Heart left ventricle (tissue), 16 donors: ENCODE measurements around the gene CDC26. TPM values are rescaled to one million over a fixed set of nuclear protein-coding genes. Genes with fewer than 3 reads are reported as not detected.
A peak's percentile ranks its signal among the peaks of the same experiment; 100 is the strongest.

ENCODE experiments used
- ATAC-seq, 4 donors: fragments of 200-7000 bp; cut with Tn5 transposase; one replicate each; pipeline ENCODE4 v1.9.1; 2020 to 2022; ENCODE audit warnings: moderate library complexity in 4 of 4, mild to moderate bottlenecking in 3 of 4, moderate number of reproducible peaks in 1 of 4
- DNase-seq, 5 donors: peaks; one replicate each; pipeline ENCODE4 v3.0.0-alpha.2; 2020
- H3K27ac ChIP-seq, 12 donors: fragments of 200-600 bp; sonication (generic) in 4 of 12; one replicate each; pipeline versions ENCODE4 v1.5.0 to v1.8.0; 2016 to 2022; ENCODE audit warnings: mild to moderate bottlenecking in 2 of 12
- H3K27me3 ChIP-seq, 9 donors: fragments of 200-600 bp; sonication (generic) in 2 of 9; one replicate each; pipeline versions ENCODE4 v1.5.1 to v1.8.0; 2016 to 2022; ENCODE audit warnings: mild to moderate bottlenecking in 3 of 9
- H3K36me3 ChIP-seq, 9 donors: fragments of 200-600 bp; sonication (generic) in 2 of 9; one replicate each; pipeline versions ENCODE4 v1.5.0 to v1.8.0; 2018 to 2022; ENCODE audit warnings: mild to moderate bottlenecking in 2 of 9
- H3K4me1 ChIP-seq, 12 donors: fragments of 200-600 bp; sonication (generic) in 4 of 12; one replicate each; pipeline versions ENCODE4 v1.5.0 to v1.8.0; 2016 to 2022; ENCODE audit warnings: mild to moderate bottlenecking in 3 of 12
- H3K4me3 ChIP-seq, 12 donors: fragments of 200-600 bp; sonication (generic) in 4 of 12; one replicate each; pipeline versions ENCODE4 v1.5.0 to v1.8.0; 2017 to 2022; ENCODE audit warnings: mild to moderate bottlenecking in 9 of 12, moderate library complexity in 4 of 12
- H3K9me3 ChIP-seq, 12 donors: fragments of 200-600 bp; sonication (generic) in 4 of 12; one replicate each; pipeline versions ENCODE4 v1.5.0 to v1.8.0; 2016 to 2022; ENCODE audit warnings: mild to moderate bottlenecking in 1 of 12
- POLR2A ChIP-seq, 2 donors: fragments of 450-650 bp; IDR thresholded peaks; one replicate each; pipeline ENCODE4 v1.6.1; 2017; ENCODE audit warnings: antibody characterized with exemption in 2 of 2, mild to moderate bottlenecking in 2 of 2, moderate library complexity in 2 of 2
- WGBS, 4 donors: extraction: QIAGEN DNeasy Blood & Tissue Kit in 2 of 4; methylation state at CpG; one replicate each; pipeline versions ENCODE4 v1.1.5 to v1.1.7; 2013 to 2018; 5-methylcytosine and 5-hydroxymethylcytosine counted together
- intact Hi-C, 10 donors: fragments of 100-400 bp; cut with DNase I; formaldehyde crosslinking; loops; one replicate each; pipeline versions ENCODE4 v1.11.1 to v1.14.2; 2022
- polyA plus RNA-seq, 2 donors: library from polyadenylated mRNA; stranded (reverse); fragments of 200-250 nt; gene quantifications; one replicate each; pipeline ENCODE4 v1.2.3, GENCODE V29; 2013
- total RNA-seq, 9 donors: library from RNA; depleted of rRNA in 2 of 9; stranded (reverse); fragments of >200 nt in 2 of 9; fragmentation: NEBNext Ultra II Directional in 3 of 9; extraction: Animal tissue kit (Norgen Biotek cat#: 25700) in 3 of 9; gene quantifications; one replicate each; pipeline versions ENCODE4 v1.1.0 to v1.2.4, GENCODE V29; 2016 to 2023
- TF ChIP-seq, protein P1 (sequence below), 12 donors: fragments of 200-600 bp; sonication (generic) in 4 of 12; IDR thresholded peaks; one replicate each; pipeline versions ENCODE4 v1.5.0 to v1.8.0; 2018 to 2022; ENCODE audit warnings: antibody characterized with exemption in 12 of 12, mild to moderate bottlenecking in 5 of 12
- donor health status: ischemic (EF 13 %, LVEDD 7.1; RV severe dilation, severe dysfunction).
- donor health status: healthy with polysubstance abuse.
- donor health status: DM: no; HTN: yes; CAD: no.
- donor health status: DM: no; HTN: no; CAD: no.
- donor health status: ischemic (EF 25% LVEDD 6.9; RV normal size, moderate dysfunction).
- donor health status: ischemic (EF 25% LVEDD 5.7; RV mildly dilated, moderate dysfunction).
- donor health status: healthy.
- donor health status: DM: yes; HTN: yes; CAD: no.
- donor health status: ischemic (EF 35%, LVEDD 5.7; RV mildly dilated, moderate dysfunction).
- donor health status: nonischemic (EF 11% LVEDD 7.7; RV severe dilation, severe dysfunction).
- donor health status: DM: yes; HTN: yes; CAD: no.
- donor health status: PGD.
- donor health status: ischemic (EF 29% LVEDD 5.4; RV normal size, mild dysfunction).
- donor health status: nonischemic (EF 23%, LVEDD 6.1; RV moderate dilation, normal function).

Gene CDC26
- total and polyA plus RNA-seq, 11 donors, result 22.3 to 46.0 (median 35.3) TPM

DNA sequence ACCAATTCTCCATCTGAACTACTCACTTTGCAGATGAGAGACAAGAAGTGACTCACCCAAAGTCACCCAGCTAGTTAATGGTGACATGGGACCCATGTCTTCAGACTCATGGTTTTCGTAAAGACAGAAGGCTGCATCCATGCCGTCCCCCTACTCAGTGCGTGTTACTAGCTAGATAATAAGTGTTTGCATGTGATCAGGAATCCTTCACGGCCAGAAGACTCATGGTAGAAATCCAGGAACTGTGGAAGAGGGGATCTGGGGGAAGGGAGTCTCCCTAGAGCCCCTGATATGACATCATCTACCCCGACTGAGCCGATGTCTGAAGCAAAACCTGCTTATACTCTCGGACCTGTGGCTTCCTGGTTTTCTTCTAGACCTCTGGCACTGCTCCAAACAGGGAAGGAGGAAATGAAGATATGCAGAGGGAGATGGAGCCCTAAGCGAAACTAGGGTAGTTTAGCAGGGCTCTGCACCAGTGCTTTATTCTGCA lies 24.5 kb upstream of the CDC26 start:
- ATAC-seq (peak in 3 of 4 donors; percentile 25 to 38 (median 32)), DNase-seq (peak in 1 of 5 donors; percentile 17)
- Histone ChIP-seq H3K36me3 (no peaks in the 10 kb centered on the region), H3K27me3 (no peaks in the 10 kb centered on the region), H3K27ac (no peak overlapping the region), H3K9me3 (no peaks in the 10 kb centered on the region), H3K4me1 (peaks cover 0 to 9% (median 0%) of the 10 kb centered on the region in 12 donors), H3K4me3 (no peak overlapping the region)
- 32 to 46% (median 38%) methylated on average over 8 of the region's 8 CpGs for WGBS, 4 donors
- TF ChIP-seq, protein P1, sequence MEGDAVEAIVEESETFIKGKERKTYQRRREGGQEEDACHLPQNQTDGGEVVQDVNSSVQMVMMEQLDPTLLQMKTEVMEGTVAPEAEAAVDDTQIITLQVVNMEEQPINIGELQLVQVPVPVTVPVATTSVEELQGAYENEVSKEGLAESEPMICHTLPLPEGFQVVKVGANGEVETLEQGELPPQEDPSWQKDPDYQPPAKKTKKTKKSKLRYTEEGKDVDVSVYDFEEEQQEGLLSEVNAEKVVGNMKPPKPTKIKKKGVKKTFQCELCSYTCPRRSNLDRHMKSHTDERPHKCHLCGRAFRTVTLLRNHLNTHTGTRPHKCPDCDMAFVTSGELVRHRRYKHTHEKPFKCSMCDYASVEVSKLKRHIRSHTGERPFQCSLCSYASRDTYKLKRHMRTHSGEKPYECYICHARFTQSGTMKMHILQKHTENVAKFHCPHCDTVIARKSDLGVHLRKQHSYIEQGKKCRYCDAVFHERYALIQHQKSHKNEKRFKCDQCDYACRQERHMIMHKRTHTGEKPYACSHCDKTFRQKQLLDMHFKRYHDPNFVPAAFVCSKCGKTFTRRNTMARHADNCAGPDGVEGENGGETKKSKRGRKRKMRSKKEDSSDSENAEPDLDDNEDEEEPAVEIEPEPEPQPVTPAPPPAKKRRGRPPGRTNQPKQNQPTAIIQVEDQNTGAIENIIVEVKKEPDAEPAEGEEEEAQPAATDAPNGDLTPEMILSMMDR (IDR thresholded peaks at IDR 0.05), result no peak
- intact Hi-C loops, result loop anchor here in 3 of 10 donors (10.0 kb wide), 3 partner anchors 295 to 365 kb away; no protein-coding TSS in a partner anchor

DNA sequence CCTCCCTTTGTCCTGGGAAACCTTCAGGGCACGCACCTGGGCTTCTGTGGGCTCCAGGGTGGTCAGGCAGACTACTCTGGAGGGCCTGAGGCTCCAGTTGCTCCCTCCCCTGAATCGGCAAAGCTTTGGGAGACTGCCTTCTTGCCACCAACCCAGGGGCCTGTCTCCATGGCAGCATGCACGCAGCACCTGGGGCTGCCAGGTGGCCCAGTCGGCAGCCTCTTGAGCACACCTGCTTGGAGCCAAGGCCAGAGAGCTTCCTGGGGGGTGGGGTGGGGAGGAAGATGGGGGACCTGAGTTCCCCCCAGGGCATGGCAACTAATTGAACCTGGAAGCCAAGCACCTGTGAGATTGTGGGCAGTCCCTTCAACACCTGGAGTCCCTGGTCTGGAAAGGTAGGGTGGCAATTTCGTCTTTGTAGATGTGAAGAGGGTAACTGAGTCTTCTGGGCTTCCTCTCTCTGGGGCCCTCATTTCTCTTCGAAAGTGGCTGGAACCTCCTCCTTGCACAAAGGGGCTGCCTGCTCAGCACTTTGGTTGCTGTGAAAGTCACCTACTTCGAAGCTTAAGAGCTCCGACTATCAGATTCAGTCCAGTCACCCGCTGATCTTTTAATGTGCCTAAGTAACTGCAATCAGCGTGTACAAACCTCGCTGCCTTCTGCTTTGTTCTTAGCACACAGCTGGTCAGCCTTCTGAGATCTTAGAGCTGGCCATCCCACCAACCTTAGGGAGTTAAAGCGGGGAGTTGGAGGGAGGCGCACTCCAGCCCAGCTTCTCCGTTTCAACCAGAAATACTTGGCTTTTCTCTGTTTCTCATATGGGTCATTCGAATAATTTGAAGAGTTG lies 23.8 kb upstream of the CDC26 start:
- Histone ChIP-seq H3K4me3 (no peak overlapping the region), H3K27ac (no peak overlapping the region), H3K9me3 (no peaks in the 10 kb centered on the region), H3K36me3 (peaks cover 0 to 2% (median under 1%) of the 10 kb centered on the region in 9 donors), H3K27me3 (no peaks in the 10 kb centered on the region), H3K4me1 (peaks cover 0 to 9% (median 0%) of the 10 kb centered on the region in 12 donors)
- no peak for ATAC-seq
- intact Hi-C loops, result loop anchor here in 1 of 10 donors (10.0 kb wide), 1 partner anchor 366 kb away; no protein-coding TSS in a partner anchor
- TF ChIP-seq, protein P1 (IDR thresholded peaks at IDR 0.05), result no peak
- no peak for TF ChIP-seq POLR2A (IDR thresholded peaks at IDR 0.05)
- DNase-seq, result no peak
- 85 to 89% (median 89%) methylated on average over 13 to 15 of the region's 15 CpGs for WGBS, 4 donors

DNA sequence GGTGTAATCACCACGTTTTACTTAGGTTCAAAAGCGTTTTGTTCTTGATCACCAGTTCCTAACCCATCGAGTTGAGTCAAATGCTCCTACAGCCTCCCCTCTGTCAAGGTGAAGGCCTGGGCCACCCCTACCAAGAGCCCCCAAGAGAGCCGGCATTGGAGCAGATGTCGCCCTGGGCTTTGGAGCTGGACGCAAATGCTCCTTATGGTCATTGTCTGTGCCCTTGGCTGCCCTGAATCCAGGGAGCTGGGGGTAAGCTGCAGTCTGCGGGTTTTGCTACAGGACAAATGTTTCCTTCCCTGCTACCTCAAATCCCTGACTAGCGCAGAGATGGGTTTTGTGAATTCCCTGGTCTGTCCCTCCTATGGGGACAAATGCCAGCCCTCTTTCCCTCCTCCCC lies 22.9 kb upstream of the CDC26 start:
- H3K9me3 ChIP-seq, result no peaks in the 10 kb centered on the region
- ATAC-seq (no peak), DNase-seq (no peak)
- intact Hi-C loops, result loop anchor here in 1 of 10 donors (10.0 kb wide), 1 partner anchor 366 kb away; no protein-coding TSS in a partner anchor
- no peaks in the 10 kb centered on the region for H3K27me3 ChIP-seq
- WGBS, 4 donors, result 86 to 94% (median 87%) methylated on average over 7 to 8 of the region's 8 CpGs
- H3K27ac ChIP-seq, result no peak overlapping the region
- H3K4me3 ChIP-seq, result no peak overlapping the region
- H3K4me1 ChIP-seq, result peaks cover 0 to 9% (median 0%) of the 10 kb centered on the region in 12 donors
- TF ChIP-seq, protein P1 (IDR thresholded peaks at IDR 0.05), result no peak
- no peak for TF ChIP-seq POLR2A (IDR thresholded peaks at IDR 0.05)
- H3K36me3 ChIP-seq, result peaks cover 0 to 11% (median 8%) of the 10 kb centered on the region in 9 donors
